Muscle layer of duodenum (tissue), 2 donors: ENCODE data around the gene KDM1B.

Experiments used
- H3K27ac ChIP-seq: one replicate; pipeline ENCODE4 v1.7.0; 2013; ENCODE audit warnings: mild to moderate bottlenecking, low read length
- H3K27me3 ChIP-seq: one replicate; pipeline ENCODE4 v1.7.0; 2013; ENCODE audit warnings: low read depth, mild to moderate bottlenecking, control low read depth, low read length
- H3K36me3 ChIP-seq, 2 donors: one replicate each; pipeline ENCODE4 v1.7.0; 2013; ENCODE audit warnings: low read length in 2 of 2, control low read depth in 1 of 2, mild to moderate bottlenecking in 1 of 2; ENCODE audit not compliant: insufficient read depth in 2 of 2, control insufficient read depth in 1 of 2
- H3K4me1 ChIP-seq, 2 donors: one replicate each; pipeline ENCODE4 v1.7.0; 2013; ENCODE audit warnings: low read length in 2 of 2, mild to moderate bottlenecking in 2 of 2, control low read depth in 1 of 2, moderate library complexity in 1 of 2; ENCODE audit not compliant: insufficient read depth in 2 of 2, control insufficient read depth in 1 of 2
- H3K4me3 ChIP-seq, 2 donors: one replicate each; pipeline ENCODE4 v1.7.0; 2013; ENCODE audit warnings: low read length in 2 of 2, low read depth in 1 of 2, mild to moderate bottlenecking in 1 of 2
- H3K9me3 ChIP-seq, 2 donors: one replicate each; pipeline ENCODE4 v1.7.0; 2013; ENCODE audit warnings: low read length in 2 of 2, control low read depth in 1 of 2, mild to moderate bottlenecking in 1 of 2; ENCODE audit not compliant: control insufficient read depth in 1 of 2
- donor health status: healthy.

KDM1B gene

GRCh38 chr6:18237167-18237566, 81.9 kb downstream of the KDM1B start:
- Histone ChIP-seq H3K36me3 (peaks cover 21 to 26% of the 10 kb centered on the region in 2 donors), H3K27me3 (no peaks in the 10 kb centered on the region), H3K4me1 (no peaks in the 10 kb centered on the region), H3K4me3 (no peak overlapping the region), H3K9me3 (no peaks in the 10 kb centered on the region), H3K27ac (no peak overlapping the region)

- no peaks in the 10 kb centered on the region for H3K4me1 ChIP-seq
- H3K9me3 ChIP-seq = no peaks in the 10 kb centered on the region
- H3K27me3 ChIP-seq = no peaks in the 10 kb centered on the region
- H3K36me3 ChIP-seq = peaks cover 19 to 37% of the 10 kb centered on the region in 2 donors
- no peak overlapping the region for H3K4me3 ChIP-seq
- no peak overlapping the region for H3K27ac ChIP-seq
Observed at GRCh38 chr6:18240230-18240629, 85.0 kb downstream of the KDM1B start.

- H3K27ac ChIP-seq = no peak overlapping the region
- no peaks in the 10 kb centered on the region for H3K9me3 ChIP-seq
- H3K27me3 ChIP-seq = no peaks in the 10 kb centered on the region
- H3K4me3 ChIP-seq = no peak overlapping the region
- peaks cover 13 to 26% of the 10 kb centered on the region in 2 donors for H3K36me3 ChIP-seq
- H3K4me1 ChIP-seq = no peaks in the 10 kb centered on the region
Observed at GRCh38 chr6:18241208-18242038, 86.2 kb downstream of the KDM1B start.

DNA sequence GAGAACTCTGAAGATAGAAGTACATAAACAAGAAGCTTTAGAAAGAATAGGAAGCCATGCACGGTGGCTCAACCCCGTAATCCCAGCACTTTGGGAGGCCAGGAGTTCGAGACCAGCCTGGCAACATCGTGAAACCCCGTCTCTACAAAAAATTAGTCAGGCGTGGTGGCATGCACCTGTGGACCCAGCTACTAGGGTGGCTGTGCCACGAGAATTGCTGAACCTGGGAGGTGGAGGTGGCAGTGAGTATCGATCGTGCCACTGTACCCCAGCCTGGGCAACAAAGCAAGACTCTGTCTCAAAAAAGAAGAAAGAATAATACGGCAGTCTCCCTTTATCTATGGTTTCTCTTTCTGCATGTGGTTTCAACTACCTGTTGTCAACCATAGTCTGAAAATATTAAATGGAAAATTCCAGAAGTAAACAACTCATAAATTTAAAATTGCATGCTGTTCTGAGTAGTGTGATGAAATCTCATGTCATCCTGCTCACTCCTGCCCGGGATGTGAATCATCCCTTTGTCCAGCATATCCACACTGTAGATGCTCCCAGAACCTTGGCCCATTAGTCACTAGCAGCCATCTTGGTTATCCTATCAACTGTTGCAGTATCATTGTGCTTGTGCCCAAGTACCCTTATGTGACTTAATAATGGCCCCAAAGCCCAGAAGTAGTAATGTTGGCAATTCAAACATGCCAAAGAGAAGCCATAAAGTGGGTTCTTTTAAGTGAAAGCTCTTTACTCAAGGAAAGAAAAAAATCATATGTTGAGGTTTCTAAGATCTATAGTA, 87.0 kb downstream of the KDM1B start:
- Histone ChIP-seq H3K27ac (no peak overlapping the region), H3K36me3 (peaks cover 20 to 26% of the 10 kb centered on the region in 2 donors), H3K9me3 (no peaks in the 10 kb centered on the region)

DNA sequence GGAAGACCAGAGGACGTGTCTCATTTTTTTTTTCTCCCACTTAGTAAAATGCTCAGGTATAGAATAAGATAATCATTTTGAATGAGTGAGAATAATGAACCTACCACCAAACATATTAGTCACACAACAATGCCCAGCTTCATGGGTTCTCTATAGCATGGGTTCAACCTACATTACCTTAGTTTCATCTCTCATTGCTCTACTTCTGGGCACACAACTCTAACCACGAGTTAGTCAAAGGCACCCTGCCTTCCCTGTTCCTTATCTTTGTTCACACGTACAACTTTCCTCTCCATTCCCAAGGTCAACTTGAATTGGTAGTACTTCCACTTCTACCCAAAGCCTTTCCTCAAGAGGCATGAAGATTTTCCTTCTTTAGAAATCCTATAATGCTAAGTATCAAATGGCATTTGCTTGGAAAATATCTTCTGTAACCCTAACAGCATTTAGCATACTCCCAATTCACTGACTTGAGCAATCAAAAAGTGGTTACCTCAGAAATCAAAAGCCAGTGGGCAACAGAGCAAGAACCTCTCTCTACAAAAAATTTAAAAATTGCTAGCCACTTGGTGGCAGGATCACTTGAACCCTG, 88.2 kb downstream of the KDM1B start:
- no peaks in the 10 kb centered on the region for H3K27me3 ChIP-seq
- no peak overlapping the region for H3K4me3 ChIP-seq
- H3K27ac ChIP-seq = no peak overlapping the region
- H3K4me1 ChIP-seq = no peaks in the 10 kb centered on the region
- H3K36me3 ChIP-seq = peaks cover 25 to 26% of the 10 kb centered on the region in 2 donors
- no peaks in the 10 kb centered on the region for H3K9me3 ChIP-seq

More for the DNA sequence above, 87.0 kb downstream of the KDM1B start:
- H3K4me1 ChIP-seq = no peaks in the 10 kb centered on the region
- H3K27me3 ChIP-seq = no peaks in the 10 kb centered on the region
- H3K4me3 ChIP-seq = no peak overlapping the region

DNA sequence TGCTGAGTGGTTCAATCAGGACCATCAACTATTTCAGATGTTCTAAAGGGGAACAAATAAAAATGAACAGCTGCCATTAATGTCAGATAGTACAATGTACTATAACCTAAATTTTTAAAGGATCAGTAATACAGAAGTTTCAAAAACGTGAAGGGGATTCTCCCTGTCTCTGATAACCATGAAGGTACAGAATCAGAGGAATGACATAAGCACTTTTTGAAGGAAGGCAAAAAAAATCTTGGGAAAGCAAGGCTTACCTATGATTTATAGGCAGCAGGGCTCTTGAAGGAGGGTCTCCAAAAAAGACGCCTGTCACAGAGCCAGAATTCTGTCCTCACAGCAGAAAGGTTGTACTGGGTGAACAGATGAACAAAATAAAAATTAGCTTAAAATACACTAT, 89.0 kb downstream of the KDM1B start:
- no peaks in the 10 kb centered on the region for H3K27me3 ChIP-seq
- no peak overlapping the region for H3K27ac ChIP-seq
- H3K9me3 ChIP-seq = no peaks in the 10 kb centered on the region
- no peak overlapping the region for H3K4me3 ChIP-seq
- H3K4me1 ChIP-seq = no peaks in the 10 kb centered on the region
- peaks cover 31 to 34% of the 10 kb centered on the region in 2 donors for H3K36me3 ChIP-seq

DNA sequence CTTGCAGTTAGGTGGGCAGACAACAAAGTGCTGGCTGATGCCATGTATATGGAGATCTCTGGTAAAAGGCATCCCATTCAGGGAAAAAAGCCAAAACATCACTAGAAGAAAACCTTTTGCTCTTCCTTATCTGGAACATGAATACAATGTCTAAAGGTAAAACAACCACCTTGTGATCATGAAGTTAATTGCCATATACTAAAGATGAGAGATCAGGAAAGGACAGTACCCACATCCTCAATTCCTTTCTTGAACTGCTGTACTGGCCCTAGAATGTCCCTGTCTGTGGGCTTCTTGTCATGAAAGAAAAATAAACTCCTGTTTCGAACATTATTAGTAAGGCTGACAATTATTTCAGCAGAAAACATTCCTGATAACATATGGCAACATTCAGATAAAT, 89.9 kb downstream of the KDM1B start:
- H3K27me3 ChIP-seq = no peaks in the 10 kb centered on the region
- H3K36me3 ChIP-seq = peaks cover 31 to 35% of the 10 kb centered on the region in 2 donors
- no peaks in the 10 kb centered on the region for H3K9me3 ChIP-seq
- no peaks in the 10 kb centered on the region for H3K4me1 ChIP-seq
- no peak overlapping the region for H3K27ac ChIP-seq
- H3K4me3 ChIP-seq = no peak overlapping the region

DNA sequence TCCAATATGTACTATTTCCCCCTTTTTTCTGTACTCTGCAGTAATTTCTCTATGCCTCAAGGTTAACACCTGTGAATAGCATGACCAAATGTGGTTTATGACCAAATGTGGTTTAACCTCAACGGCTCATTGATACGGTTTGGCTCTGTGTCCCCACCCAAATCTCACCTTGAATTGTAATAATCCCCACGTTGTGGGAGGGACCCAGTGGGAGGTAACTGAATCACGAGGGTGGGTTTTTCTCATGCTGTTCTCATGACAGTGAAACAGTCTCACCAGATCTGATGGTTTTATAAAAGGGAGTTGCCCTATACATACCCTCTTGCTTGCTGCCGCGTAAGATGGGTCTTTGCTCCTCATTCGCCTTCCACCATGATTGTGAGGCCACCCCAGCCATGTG, 90.4 kb downstream of the KDM1B start:
- Histone ChIP-seq H3K4me1 (no peaks in the 10 kb centered on the region), H3K27me3 (no peaks in the 10 kb centered on the region), H3K27ac (no peak overlapping the region), H3K36me3 (peaks cover 31 to 35% of the 10 kb centered on the region in 2 donors), H3K9me3 (no peaks in the 10 kb centered on the region), H3K4me3 (no peak overlapping the region)

DNA sequence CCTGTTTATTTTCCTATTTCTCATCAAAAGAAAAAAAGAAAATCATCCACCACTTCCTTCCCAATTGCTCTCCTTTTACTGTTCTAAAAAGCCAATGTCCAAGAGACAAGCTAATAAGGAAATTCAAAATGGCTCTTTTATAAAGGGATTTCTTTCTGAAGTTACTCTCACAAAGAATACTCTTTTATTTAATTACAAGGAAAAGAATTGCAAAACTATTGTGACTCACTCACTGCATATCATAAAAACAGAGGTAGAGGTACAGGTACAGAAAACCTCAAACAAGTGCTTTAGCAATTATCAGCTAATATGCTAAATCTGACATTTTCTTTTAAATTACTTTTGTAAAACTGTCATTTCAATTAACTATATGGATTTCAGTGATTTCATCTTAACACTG, 91.0 kb downstream of the KDM1B start:
- no peak overlapping the region for H3K4me3 ChIP-seq
- H3K36me3 ChIP-seq = peaks cover 32 to 35% of the 10 kb centered on the region in 2 donors
- H3K4me1 ChIP-seq = no peaks in the 10 kb centered on the region
- H3K27ac ChIP-seq = no peak overlapping the region
- no peaks in the 10 kb centered on the region for H3K9me3 ChIP-seq
- no peaks in the 10 kb centered on the region for H3K27me3 ChIP-seq

DNA sequence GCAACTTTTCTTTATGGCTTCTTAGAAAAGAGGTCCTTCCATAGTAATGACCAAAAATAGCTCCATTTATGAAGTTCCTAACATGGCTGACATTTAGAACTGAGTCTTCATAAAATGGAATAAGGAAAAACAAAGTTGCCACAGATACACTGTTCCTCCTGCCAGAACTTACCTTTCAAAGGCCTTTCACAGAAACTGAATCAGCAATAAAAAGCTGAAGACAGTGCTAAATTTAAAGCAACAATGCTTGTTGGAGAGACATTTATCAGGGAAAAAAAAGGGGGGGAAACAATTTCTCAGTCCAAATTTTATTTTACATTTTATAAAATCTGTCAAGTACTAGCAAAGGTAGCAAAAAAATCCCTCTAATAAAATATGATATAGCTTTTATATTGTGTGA, 91.8 kb downstream of the KDM1B start:
- peaks cover 35 to 37% of the 10 kb centered on the region in 2 donors for H3K36me3 ChIP-seq
- H3K4me1 ChIP-seq = no peaks in the 10 kb centered on the region
- H3K27me3 ChIP-seq = no peaks in the 10 kb centered on the region
- no peaks in the 10 kb centered on the region for H3K9me3 ChIP-seq
- H3K27ac ChIP-seq = no peak overlapping the region
- H3K4me3 ChIP-seq = no peak overlapping the region

DNA sequence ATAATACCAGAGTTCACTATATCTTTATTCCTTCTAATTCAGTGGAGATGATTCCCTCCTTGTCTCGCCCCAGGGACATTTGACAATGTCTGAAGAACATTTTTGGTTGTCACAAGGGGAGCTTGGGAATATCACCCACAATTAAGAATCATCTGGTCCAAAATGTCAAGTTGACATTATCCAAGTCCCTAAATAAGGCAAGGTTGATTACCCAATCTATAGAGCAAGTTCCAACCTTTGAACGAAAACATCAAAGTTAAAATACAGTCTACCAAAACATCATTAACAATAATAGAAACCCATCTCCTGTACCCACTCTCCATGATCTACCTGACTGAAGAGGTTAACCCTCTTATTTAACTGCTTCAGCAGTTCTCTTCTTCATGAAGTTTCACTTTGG, 93.5 kb downstream of the KDM1B start:
- Histone ChIP-seq H3K9me3 (no peaks in the 10 kb centered on the region), H3K36me3 (peaks cover 23 to 28% of the 10 kb centered on the region in 2 donors), H3K27me3 (no peaks in the 10 kb centered on the region), H3K4me1 (no peaks in the 10 kb centered on the region), H3K4me3 (no peak overlapping the region), H3K27ac (no peak overlapping the region)
